HEK293T (cell line): ENCODE measurements around the gene SMG6.

Source experiments
- BHLHE40 ChIP-seq: fragments of 450-650 bp; IDR thresholded peaks from 2 replicates; pipeline ENCODE4 v1.6.1; 2016; ENCODE audit warnings: mild to moderate bottlenecking, moderate library complexity, borderline replicate concordance
- CTBP1 ChIP-seq: fragments of 450-650 bp; IDR thresholded peaks from 2 replicates; pipeline ENCODE4 v1.6.1; 2016; ENCODE audit warnings: borderline replicate concordance
- ELF4 ChIP-seq: fragments of 450-650 bp; IDR thresholded peaks from 2 replicates; pipeline ENCODE4 v1.6.1; 2017; ENCODE audit warnings: antibody characterized with exemption
- FOXA1 ChIP-seq: fragments of 450-650 bp; IDR thresholded peaks from 2 replicates; pipeline ENCODE4 v1.6.1; 2016; ENCODE audit warnings: mild to moderate bottlenecking
- FOXK2 ChIP-seq: fragments of 450-650 bp; IDR thresholded peaks from 2 replicates; pipeline ENCODE4 v1.6.1; 2016; ENCODE audit warnings: mild to moderate bottlenecking
- FOXM1 ChIP-seq: fragments of 450-650 bp; IDR thresholded peaks from 2 replicates; pipeline ENCODE4 v1.6.1; 2017; ENCODE audit warnings: mild to moderate bottlenecking, borderline replicate concordance
- HDGF ChIP-seq: fragments of 450-650 bp; IDR thresholded peaks from 2 replicates; pipeline ENCODE4 v1.6.1; 2017; ENCODE audit warnings: antibody characterized with exemption, borderline replicate concordance
- L3MBTL2 ChIP-seq: fragments of 450-650 bp; conservative IDR thresholded peaks from 2 replicates; pipeline ENCODE4 v1.6.1; 2016; ENCODE audit warnings: mild to moderate bottlenecking
- NFRKB ChIP-seq: fragments of 450-650 bp; IDR thresholded peaks from 2 replicates; pipeline ENCODE4 v1.6.1; 2016; ENCODE audit warnings: mild to moderate bottlenecking, moderate library complexity
- SP1 ChIP-seq: fragments of 450-650 bp; IDR thresholded peaks from 2 replicates; pipeline ENCODE4 v1.6.1; 2017
- SUZ12 ChIP-seq: fragments of 450-650 bp; IDR thresholded peaks from 2 replicates; pipeline ENCODE4 v1.6.1; 2016; ENCODE audit warnings: mild to moderate bottlenecking
- TARDBP ChIP-seq: fragments of 450-650 bp; IDR thresholded peaks from 2 replicates; pipeline ENCODE4 v1.6.1; 2016
- ZNF384 ChIP-seq: fragments of 450-650 bp; IDR thresholded peaks from 2 replicates; pipeline ENCODE4 v1.6.1; 2016

GRCh38 chr17:2202302-2202995, 101.1 kb downstream of the SMG6 start:
- no peak for TF ChIP-seq FOXM1
- TF ChIP-seq BHLHE40, result no peak
- TF ChIP-seq FOXK2, result no peak
- TF ChIP-seq TARDBP, result no peak
- TF ChIP-seq ZNF384, result no peak
- no peak for TF ChIP-seq SP1
- TF ChIP-seq ELF4, result no peak
- TF ChIP-seq CTBP1, result no peak
- TF ChIP-seq NFRKB, result no peak
- no peak for TF ChIP-seq FOXA1
- no peak for TF ChIP-seq HDGF
- TF ChIP-seq SUZ12, result no peak
- no peak for TF ChIP-seq L3MBTL2
